Karpas-422 (cell line): ENCODE data around the gene COL25A1. TPM values are rescaled to one million over a fixed set of nuclear protein-coding genes. Genes with fewer than 3 reads are reported as not detected.
A peak's percentile ranks its signal among the peaks of the same experiment; 100 is the strongest.

ENCODE experiments used
- DNase-seq: peaks from one replicate; pipeline ENCODE4 v3.0.0-alpha.2; 2015
- H2AFZ ChIP-seq: fragments of 200-600 bp; sonication (generic); 2 replicates; pipeline ENCODE4 v1.6.1; 2014; ENCODE audit warnings: antibody characterized with exemption, low read length, mixed read lengths
- H3K27ac ChIP-seq: fragments of 200-600 bp; sonication (generic); 2 replicates; pipeline ENCODE4 v1.5.1; 2014; ENCODE audit warnings: mild to moderate bottlenecking, low read length, moderate library complexity
- H3K27me3 ChIP-seq: fragments of 200-600 bp; sonication (generic); 2 replicates; pipeline ENCODE4 v1.6.1; 2014; ENCODE audit warnings: low read length, mixed read lengths
- H3K36me3 ChIP-seq: fragments of 200-600 bp; sonication (generic); 2 replicates; pipeline ENCODE4 v1.6.1; 2014; ENCODE audit warnings: low read length, mixed read lengths; ENCODE audit not compliant: insufficient read depth
- H3K4me1 ChIP-seq: fragments of 200-600 bp; sonication (generic); 2 replicates; pipeline ENCODE4 v1.6.1; 2014; ENCODE audit warnings: mild to moderate bottlenecking, low read length, mixed read lengths
- H3K4me2 ChIP-seq: fragments of 200-600 bp; sonication (generic); 2 replicates; pipeline ENCODE4 v1.6.1; 2014; ENCODE audit warnings: low read length, low read depth, mild to moderate bottlenecking; ENCODE audit not compliant: poor library complexity, severe bottlenecking
- H3K4me3 ChIP-seq: fragments of 200-600 bp; sonication (generic); 2 replicates; pipeline ENCODE4 v1.5.1; 2014; ENCODE audit warnings: mild to moderate bottlenecking, antibody characterized with exemption, low read length, mixed read lengths
- H3K79me2 ChIP-seq: fragments of 200-600 bp; sonication (generic); 2 replicates; pipeline ENCODE4 v1.6.1; 2014; ENCODE audit warnings: mild to moderate bottlenecking, low read length, mixed read lengths
- H3K9ac ChIP-seq: fragments of 200-600 bp; sonication (generic); 2 replicates; pipeline ENCODE4 v1.6.0; 2014; ENCODE audit warnings: low read length
- H3K9me2 ChIP-seq: fragments of 200-600 bp; sonication (generic), shearing (Covaris generic); replicated peaks from 2 replicates; pipeline ENCODE4 v1.6.0; 2014; ENCODE audit warnings: mild to moderate bottlenecking, low read length, moderate library complexity; ENCODE audit not compliant: insufficient read depth
- H3K9me3 ChIP-seq: fragments of 300-700, 200-600 bp; sonication (generic); 2 replicates; pipeline ENCODE4 v1.6.1; 2014; ENCODE audit warnings: low read length, mixed read lengths
- H4K20me1 ChIP-seq: fragments of 200-600 bp; sonication (generic); 2 replicates; pipeline ENCODE4 v1.6.1; 2014; ENCODE audit warnings: mild to moderate bottlenecking, antibody characterized with exemption, low read length, low read depth; ENCODE audit not compliant: insufficient read depth
- total RNA-seq: library from RNA; depleted of rRNA; stranded (reverse); fragments of >200 nt; shearing (Covaris generic); gene quantifications from 2 replicates; pipeline ENCODE4 v1.2.3, GENCODE V29; 2014; ENCODE audit warnings: low replicate concordance

COL25A1 gene
- total RNA-seq, 1 experiment from 2014 or later = not detected

DNA sequence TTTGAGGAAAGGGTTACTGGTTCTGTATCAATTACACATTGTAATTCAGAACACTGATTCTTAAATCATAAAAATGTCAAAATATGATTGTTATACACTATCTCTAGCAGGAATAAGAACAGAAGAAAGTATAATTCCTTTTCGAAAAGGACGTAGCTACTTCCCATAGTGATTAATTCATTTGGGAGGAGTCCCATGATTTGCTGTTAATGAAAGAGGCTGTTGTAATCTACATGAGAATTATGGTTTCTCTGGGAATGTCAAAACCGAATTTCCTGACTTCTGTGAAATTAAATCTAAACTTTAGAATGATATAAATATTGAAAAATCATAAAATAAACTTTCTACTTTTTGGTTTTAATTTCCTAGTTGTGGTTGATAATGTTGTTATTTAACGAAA, 348.5 kb downstream of the COL25A1 start:
- Histone ChIP-seq H3K79me2 (no peaks in the 10 kb centered on the region), H3K4me3 (no peak overlapping the region)

DNA sequence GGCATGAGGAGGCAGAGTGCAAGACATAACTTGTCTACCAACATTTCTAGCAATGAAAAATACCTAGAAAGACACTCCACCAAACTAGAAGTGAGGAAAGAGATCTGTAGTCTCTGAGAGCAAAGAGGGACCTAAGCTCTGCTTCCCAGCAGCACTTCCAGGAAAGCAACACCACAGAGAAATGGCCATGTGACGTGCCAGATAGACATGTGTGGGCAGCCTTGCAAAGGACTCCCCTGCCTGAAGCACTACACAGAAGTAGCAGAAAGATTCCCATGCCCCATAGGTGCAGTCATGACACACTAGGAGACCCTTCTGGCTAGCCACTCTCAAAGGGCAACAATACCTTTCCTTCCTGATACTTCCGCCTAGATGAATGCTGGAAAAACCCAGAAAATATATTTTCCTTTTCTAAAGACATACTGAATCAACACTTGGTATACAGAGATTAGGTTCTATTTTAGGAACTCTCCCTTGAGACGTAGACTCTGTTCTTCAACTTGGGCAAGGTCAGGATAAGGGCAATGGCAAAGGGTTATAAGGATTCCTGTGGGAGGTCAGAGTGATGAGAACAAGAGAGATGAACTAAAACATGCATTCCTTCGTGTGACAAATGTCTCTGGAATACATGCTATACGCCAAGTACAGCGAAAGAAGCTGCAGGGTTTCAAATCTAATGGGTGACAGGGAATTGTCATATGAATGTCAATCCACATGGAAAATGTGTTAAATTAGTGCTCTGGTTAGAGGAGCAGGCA, 352.1 kb downstream of the COL25A1 start:
- Histone ChIP-seq H4K20me1 (no peaks in the 10 kb centered on the region), H3K9me3 (no peaks in the 10 kb centered on the region), H3K4me2 (no peak overlapping the region), H3K4me3 (no peak overlapping the region), H3K36me3 (no peaks in the 10 kb centered on the region), H2AFZ (no peak overlapping the region), H3K79me2 (no peaks in the 10 kb centered on the region), H3K4me1 (no peaks in the 10 kb centered on the region), H3K9me2 (no peaks in the 10 kb centered on the region), H3K27ac (no peak overlapping the region), H3K9ac (no peak overlapping the region), H3K27me3 (no peaks in the 10 kb centered on the region)
- DNase-seq = no peak

More for the DNA sequence above, 348.5 kb downstream of the COL25A1 start:
- Histone ChIP-seq H3K9me3 (no peaks in the 10 kb centered on the region), H2AFZ (no peak overlapping the region), H4K20me1 (no peaks in the 10 kb centered on the region), H3K9me2 (no peaks in the 10 kb centered on the region), H3K4me1 (no peaks in the 10 kb centered on the region), H3K9ac (no peak overlapping the region), H3K4me2 (no peak overlapping the region), H3K27me3 (no peaks in the 10 kb centered on the region), H3K36me3 (no peaks in the 10 kb centered on the region), H3K27ac (no peak overlapping the region)
- no peak for DNase-seq

DNA sequence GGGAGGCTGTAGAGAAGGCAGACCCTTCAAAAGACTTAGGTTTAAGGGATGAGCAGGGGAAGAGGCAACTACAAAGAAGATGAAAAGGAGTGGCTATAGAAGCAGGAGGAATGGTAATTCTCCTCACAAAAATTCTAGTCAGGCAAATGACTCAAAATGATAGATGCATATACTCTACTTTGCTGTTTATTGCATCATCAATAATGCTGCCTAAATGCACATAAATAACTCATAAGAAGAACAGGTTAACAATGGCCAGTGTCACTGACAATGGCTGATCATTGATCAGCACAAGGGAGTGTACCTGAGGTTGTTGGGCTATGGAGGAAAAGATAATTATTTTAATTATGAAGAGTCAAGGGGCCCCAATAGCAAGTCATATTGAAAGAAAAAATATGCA, 354.9 kb downstream of the COL25A1 start:
- no peaks in the 10 kb centered on the region for H4K20me1 ChIP-seq
- no peak overlapping the region for H2AFZ ChIP-seq
- no peaks in the 10 kb centered on the region for H3K27me3 ChIP-seq
- H3K4me1 ChIP-seq = no peaks in the 10 kb centered on the region
- H3K9ac ChIP-seq = no peak overlapping the region
- H3K9me2 ChIP-seq = no peaks in the 10 kb centered on the region
- H3K4me2 ChIP-seq = no peak overlapping the region
- H3K36me3 ChIP-seq = no peaks in the 10 kb centered on the region
- no peak overlapping the region for H3K4me3 ChIP-seq
- no peak overlapping the region for H3K27ac ChIP-seq
- no peak for DNase-seq
- no peaks in the 10 kb centered on the region for H3K79me2 ChIP-seq
- no peaks in the 10 kb centered on the region for H3K9me3 ChIP-seq

DNA sequence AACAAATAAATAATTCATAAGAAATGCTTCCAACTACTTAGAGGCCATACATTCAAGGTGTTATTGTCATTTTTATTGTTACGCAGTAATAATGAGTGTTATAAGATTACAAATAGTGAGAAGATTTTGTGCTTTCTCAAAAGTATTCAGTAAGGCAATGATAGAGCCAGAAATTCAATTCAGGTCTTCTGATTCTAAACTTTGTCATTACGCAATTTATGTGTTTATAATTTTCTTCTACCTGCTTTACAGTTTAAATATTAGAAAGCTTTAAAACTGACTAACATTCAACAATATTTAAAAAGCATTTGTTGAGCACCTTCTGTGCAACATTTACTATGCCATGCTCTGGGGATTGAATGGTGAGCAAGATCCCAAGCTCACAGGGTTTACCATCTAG, 356.2 kb downstream of the COL25A1 start:
- DNase-seq = no peak
- Histone ChIP-seq H3K4me1 (no peaks in the 10 kb centered on the region), H3K4me3 (no peak overlapping the region), H3K9me2 (no peaks in the 10 kb centered on the region), H3K4me2 (no peak overlapping the region), H3K27me3 (no peaks in the 10 kb centered on the region), H3K36me3 (no peaks in the 10 kb centered on the region), H2AFZ (no peak overlapping the region), H3K9ac (no peak overlapping the region), H3K9me3 (no peaks in the 10 kb centered on the region), H4K20me1 (no peaks in the 10 kb centered on the region), H3K79me2 (no peaks in the 10 kb centered on the region), H3K27ac (no peak overlapping the region)

DNA sequence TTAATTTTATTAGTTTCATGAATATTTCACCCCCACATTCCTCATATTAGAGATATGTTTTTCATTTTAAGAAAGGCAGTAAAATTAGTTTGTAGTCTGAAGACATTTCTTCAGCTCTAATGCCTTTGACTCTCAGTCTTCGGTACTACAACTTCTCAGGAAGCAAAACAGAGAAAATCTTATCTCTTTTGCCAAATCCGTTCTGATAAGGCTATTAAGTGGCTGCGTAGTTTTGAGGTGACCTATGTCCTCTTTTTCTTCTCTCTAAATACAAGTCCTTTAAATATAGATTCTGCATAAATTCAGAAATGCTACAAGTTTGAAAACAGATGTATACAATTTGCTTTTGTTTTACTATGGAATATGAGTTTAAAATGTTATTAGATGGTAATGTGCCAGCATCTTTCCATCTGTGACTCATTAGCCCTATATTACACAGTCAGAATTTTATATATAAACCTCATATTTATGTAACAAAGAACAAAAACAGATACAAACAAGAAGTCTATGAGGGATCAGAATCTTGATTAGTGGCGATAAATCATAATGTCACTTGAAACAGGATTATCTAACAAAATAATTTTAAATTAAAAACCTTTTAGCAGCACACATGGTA, 358.4 kb downstream of the COL25A1 start:
- no peak overlapping the region for H3K27ac ChIP-seq
- no peaks in the 10 kb centered on the region for H4K20me1 ChIP-seq
- no peak overlapping the region for H3K9ac ChIP-seq
- H3K4me2 ChIP-seq = no peak overlapping the region
- no peak overlapping the region for H3K4me3 ChIP-seq
- H3K36me3 ChIP-seq = no peaks in the 10 kb centered on the region
- no peak for DNase-seq
- no peaks in the 10 kb centered on the region for H3K79me2 ChIP-seq
- no peaks in the 10 kb centered on the region for H3K9me2 ChIP-seq
- no peak overlapping the region for H2AFZ ChIP-seq
- H3K27me3 ChIP-seq = no peaks in the 10 kb centered on the region
- H3K9me3 ChIP-seq = no peaks in the 10 kb centered on the region
- H3K4me1 ChIP-seq = no peaks in the 10 kb centered on the region

DNA sequence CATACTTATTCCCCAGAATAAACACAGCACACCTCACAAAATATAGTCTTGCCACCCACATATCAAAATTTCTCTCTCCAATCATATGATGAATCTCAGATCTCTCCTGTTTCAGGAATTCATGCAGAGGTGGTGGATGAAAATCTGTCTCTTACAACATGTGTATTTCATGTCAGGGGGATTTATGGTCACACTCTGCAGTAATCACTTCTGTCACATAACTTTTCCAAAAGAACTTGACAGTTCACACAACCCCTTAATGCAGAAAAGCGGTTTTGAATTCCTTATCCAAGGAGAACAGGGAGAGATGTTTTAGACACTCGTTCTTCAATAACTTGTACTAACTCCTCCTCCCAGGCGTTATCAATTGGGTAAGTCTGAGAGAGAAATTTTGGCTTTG, 359.1 kb downstream of the COL25A1 start:
- Histone ChIP-seq H3K9me3 (no peaks in the 10 kb centered on the region), H2AFZ (no peak overlapping the region), H3K4me2 (no peak overlapping the region), H3K9ac (no peak overlapping the region), H4K20me1 (no peaks in the 10 kb centered on the region), H3K27ac (no peak overlapping the region), H3K36me3 (no peaks in the 10 kb centered on the region), H3K27me3 (no peaks in the 10 kb centered on the region), H3K9me2 (no peaks in the 10 kb centered on the region), H3K79me2 (no peaks in the 10 kb centered on the region), H3K4me3 (no peak overlapping the region), H3K4me1 (no peaks in the 10 kb centered on the region)
- no peak for DNase-seq

DNA sequence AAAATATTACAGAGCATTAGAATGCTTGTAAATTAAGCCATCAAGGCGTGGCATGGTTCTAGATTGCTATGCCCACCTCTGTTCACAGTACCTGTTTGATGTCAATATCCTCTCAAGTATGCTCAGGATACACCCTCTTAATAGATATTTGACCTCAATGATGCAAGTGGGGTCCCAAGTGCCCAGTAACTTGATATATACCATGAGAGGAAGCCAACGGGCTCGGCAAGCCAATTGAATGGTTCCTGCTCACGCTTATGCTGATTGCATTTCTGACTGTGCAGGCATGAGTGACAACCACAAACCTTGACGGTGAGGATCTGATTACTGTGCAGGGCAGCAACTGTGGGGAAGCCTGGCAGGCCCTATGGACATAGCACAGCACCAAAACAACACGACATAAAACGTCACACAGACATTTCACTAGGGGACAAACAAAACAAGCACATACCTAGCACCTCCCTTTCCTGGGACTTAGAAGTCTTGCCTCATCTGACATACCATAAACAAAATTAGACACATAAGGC, 360.5 kb downstream of the COL25A1 start:
- H3K36me3 ChIP-seq = no peaks in the 10 kb centered on the region
- H4K20me1 ChIP-seq = no peaks in the 10 kb centered on the region
- no peak overlapping the region for H3K4me3 ChIP-seq
- H2AFZ ChIP-seq = no peak overlapping the region
- H3K4me1 ChIP-seq = no peaks in the 10 kb centered on the region
- H3K9me3 ChIP-seq = no peaks in the 10 kb centered on the region
- no peaks in the 10 kb centered on the region for H3K9me2 ChIP-seq
- H3K4me2 ChIP-seq = no peak overlapping the region
- H3K79me2 ChIP-seq = no peaks in the 10 kb centered on the region
- no peaks in the 10 kb centered on the region for H3K27me3 ChIP-seq
- peak; percentile 50 for DNase-seq
- H3K9ac ChIP-seq = no peak overlapping the region
- H3K27ac ChIP-seq = no peak overlapping the region

DNA sequence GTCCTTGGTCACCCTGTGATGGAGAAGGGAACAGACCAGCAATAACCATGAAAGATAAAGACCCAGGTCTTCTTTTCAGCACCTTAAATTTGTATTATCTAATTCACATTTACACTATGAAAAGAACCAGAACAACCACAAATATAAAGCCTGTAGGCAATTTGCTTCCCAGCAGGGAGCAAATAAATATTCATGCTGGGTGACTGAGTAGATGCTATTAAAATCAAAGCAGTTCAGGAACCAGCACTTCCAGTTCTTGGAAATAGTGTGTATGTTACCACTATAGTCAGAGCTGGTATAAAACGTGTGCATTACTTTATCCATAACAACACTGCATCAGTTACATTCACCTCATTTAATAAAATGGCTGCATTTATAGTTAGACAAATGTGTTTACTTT, 361.8 kb downstream of the COL25A1 start:
- Histone ChIP-seq H3K36me3 (no peaks in the 10 kb centered on the region), H3K9me2 (no peaks in the 10 kb centered on the region), H3K4me1 (no peaks in the 10 kb centered on the region), H3K4me2 (no peak overlapping the region), H3K4me3 (no peak overlapping the region), H3K9me3 (no peaks in the 10 kb centered on the region), H3K9ac (no peak overlapping the region), H2AFZ (no peak overlapping the region), H3K27me3 (no peaks in the 10 kb centered on the region), H4K20me1 (no peaks in the 10 kb centered on the region), H3K79me2 (no peaks in the 10 kb centered on the region), H3K27ac (no peak overlapping the region)
- DNase-seq = no peak
